Loucy (cell line): ENCODE measurements around the gene CRYZ.

Experiments used
- CTCF ChIP-seq: fragments of 200-600 bp; sonication (generic); conservative IDR thresholded peaks from 2 replicates; pipeline ENCODE4 v1.5.1; 2014; ENCODE audit warnings: mild to moderate bottlenecking, antibody characterized with exemption, low read length
- EZH2phosphoT487 ChIP-seq: fragments of 200-600 bp; IDR thresholded peaks from 2 replicates; pipeline ENCODE4 v1.6.1; 2018; ENCODE audit warnings: antibody characterized with exemption, mild to moderate bottlenecking, moderate library complexity, borderline replicate concordance

GRCh38 chr1:74715806-74716205 lies 17.0 kb downstream of the CRYZ start:
- TF ChIP-seq EZH2phosphoT487, result no peak
- no peak for TF ChIP-seq CTCF
